GM18526 (cell line): ENCODE results near the gene ABCD4.

Experiments used
- POLR2A ChIP-seq: IDR thresholded peaks from 3 replicates; pipeline ENCODE4 v1.6.1; 2011; ENCODE audit not compliant: insufficient read length; ENCODE audit errors: extremely low read depth

Gene ABCD4

GRCh38 chr14:74302634-74303569, at the start of gene ABCD4:
TSS of gene ABCD4 (minus strand) at chr14:74302934. CDS start at chr14:74302912, 22 bp downstream.
- TF ChIP-seq POLR2A, result peak; percentile 91

- no peak for TF ChIP-seq POLR2A
Observed at GRCh38 chr14:74350928-74351323, 48.2 kb upstream of the ABCD4 start.

- TF ChIP-seq POLR2A, result no peak
Observed at GRCh38 chr14:74350211-74350927, 47.6 kb upstream of the ABCD4 start.

- no peak for TF ChIP-seq POLR2A
Observed at GRCh38 chr14:74349757-74350156, 47.0 kb upstream of the ABCD4 start.

- no peak for TF ChIP-seq POLR2A
Observed at GRCh38 chr14:74348735-74349463, 46.2 kb upstream of the ABCD4 start.

- no peak for TF ChIP-seq POLR2A
Observed at GRCh38 chr14:74348241-74348734, 45.6 kb upstream of the ABCD4 start, which contains the start of gene VRTN. TSS of gene VRTN (plus strand) at chr14:74348471. CDS start at chr14:74356784, 8,313 bp downstream.

- no peak for TF ChIP-seq POLR2A
Observed at GRCh38 chr14:74347795-74348100, 45.0 kb upstream of the ABCD4 start.

GRCh38 chr14:74347097-74347794, 44.5 kb upstream of the ABCD4 start:
- no peak for TF ChIP-seq POLR2A

- no peak for TF ChIP-seq POLR2A
Observed at GRCh38 chr14:74346341-74346740, 43.6 kb upstream of the ABCD4 start.

GRCh38 chr14:74333909-74334308, 31.2 kb upstream of the ABCD4 start:
- no peak for TF ChIP-seq POLR2A

GRCh38 chr14:74326369-74327152, 23.8 kb upstream of the ABCD4 start:
- TF ChIP-seq POLR2A, result no peak

GRCh38 chr14:74325446-74325845, 22.7 kb upstream of the ABCD4 start:
- no peak for TF ChIP-seq POLR2A

- TF ChIP-seq POLR2A, result no peak
Observed at GRCh38 chr14:74324931-74325361, 22.2 kb upstream of the ABCD4 start.

- TF ChIP-seq POLR2A, result no peak
Observed at GRCh38 chr14:74314576-74314975, 11.8 kb upstream of the ABCD4 start.
